Ramos (cell line): Measurements from ENCODE around the gene AICDA.
"Not testable (repeated sequence)": the region's sequence is repeated elsewhere in the genome, so short reads cannot be mapped to it uniquely, and the experiment has no call there.

Experiments used
- in situ Hi-C: fragments of 300-500 bp; cut with MboI; formaldehyde crosslinking; loops from one replicate; pipeline ENCODE4 v1.14.3; 2022; ENCODE audit warnings: low sequenced_read_pairs; ENCODE audit not compliant: unreplicated experiment

Gene AICDA

GRCh38 chr12:8612629-8613028 is at the start of gene AICDA:
AICDA (minus strand) TSS chr12:8612859; CDS start chr12:8612767, 92 bp downstream.
- in situ Hi-C loops: no loop called here

- in situ Hi-C loops: loop anchor here (10.0 kb wide), 1 partner anchor 383 kb away; no protein-coding TSS in a partner anchor
Measured at GRCh38 chr12:8661751-8662150, 49.1 kb upstream of the AICDA start.

DNA sequence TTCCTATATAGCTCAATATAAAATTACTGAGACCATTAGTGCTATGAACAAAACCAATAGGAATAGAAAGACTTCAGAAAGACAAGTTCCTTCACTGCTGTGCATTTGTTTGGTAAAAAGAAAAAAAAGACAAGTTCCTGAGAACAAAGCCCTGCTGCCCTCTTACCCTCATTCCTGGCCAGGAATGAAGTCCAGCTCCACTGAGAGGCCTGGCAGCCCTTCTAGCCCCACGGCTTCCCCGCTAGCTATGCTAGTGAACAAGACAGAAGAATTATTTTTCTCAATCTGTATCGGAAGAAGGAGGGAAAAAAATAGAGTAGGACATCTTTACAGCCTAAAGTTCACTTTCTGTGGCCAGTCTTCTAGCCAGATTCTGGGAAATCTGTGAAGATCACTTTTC is 48.4 kb upstream of the AICDA start:
- in situ Hi-C loops: loop anchor here (10.0 kb wide), 1 partner anchor 384 kb away; no protein-coding TSS in a partner anchor

DNA sequence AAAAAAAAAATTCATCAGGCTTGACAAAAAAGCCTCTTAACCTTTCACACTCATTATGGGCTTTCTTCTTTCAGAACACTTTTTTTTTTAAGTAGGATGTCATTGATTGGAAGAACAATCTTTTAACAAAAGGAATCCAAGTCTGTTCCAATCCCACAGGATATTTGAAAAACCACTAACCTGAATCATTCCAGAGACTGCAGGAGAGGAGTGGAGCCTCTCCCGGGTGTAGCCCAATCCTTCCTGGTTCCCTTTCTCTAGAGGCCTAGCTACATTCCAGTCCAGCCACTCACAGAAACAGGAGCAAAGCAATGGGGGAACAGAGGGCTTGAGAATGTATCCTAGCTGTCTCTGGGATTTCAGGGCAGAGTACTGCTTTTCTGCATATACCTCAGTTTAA is 45.7 kb upstream of the AICDA start:
- in situ Hi-C loops: no loop called here

DNA sequence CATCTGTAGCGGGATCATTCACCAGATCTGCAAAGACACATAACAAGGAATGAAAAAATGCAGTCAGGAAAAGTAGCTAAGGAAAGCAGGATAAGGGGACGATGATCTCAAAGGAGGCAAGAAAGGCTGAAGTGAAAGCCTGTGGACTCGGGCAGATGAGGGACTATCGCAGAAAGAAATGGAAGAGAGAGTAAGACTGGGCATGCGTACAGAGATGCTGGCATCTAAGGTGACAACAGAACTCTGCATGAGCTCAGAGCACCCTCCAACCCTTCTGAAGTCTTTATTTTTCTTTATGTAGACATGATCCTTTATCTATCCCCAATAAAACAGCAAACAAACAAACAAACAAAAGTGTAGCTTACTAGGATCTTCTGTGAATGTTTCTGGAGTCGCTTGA is 42.8 kb upstream of the AICDA start:
- in situ Hi-C loops: no loop called here

GRCh38 chr12:8648576-8649205 is 36.0 kb upstream of the AICDA start:
- in situ Hi-C loops: no loop called here

DNA sequence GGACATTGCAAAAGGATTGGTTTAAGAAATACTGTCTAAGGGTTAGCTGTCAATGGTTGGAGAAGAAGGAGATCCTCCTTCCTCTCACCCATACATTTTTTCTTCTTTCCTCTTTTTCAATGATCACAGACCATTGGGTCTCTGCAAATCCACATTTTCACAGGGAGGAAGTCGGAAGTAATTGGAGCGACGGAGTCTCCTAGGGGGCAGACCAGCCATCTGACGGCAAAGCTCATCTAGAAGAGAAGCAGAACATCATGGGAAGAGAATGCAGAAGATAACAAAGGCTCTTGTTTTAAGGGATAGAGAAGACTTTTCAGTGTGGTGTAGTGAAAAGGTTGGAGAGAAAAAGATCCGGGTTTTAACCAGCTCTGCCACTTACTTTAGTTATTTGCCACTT is 35.3 kb upstream of the AICDA start:
- in situ Hi-C loops: no loop called here

DNA sequence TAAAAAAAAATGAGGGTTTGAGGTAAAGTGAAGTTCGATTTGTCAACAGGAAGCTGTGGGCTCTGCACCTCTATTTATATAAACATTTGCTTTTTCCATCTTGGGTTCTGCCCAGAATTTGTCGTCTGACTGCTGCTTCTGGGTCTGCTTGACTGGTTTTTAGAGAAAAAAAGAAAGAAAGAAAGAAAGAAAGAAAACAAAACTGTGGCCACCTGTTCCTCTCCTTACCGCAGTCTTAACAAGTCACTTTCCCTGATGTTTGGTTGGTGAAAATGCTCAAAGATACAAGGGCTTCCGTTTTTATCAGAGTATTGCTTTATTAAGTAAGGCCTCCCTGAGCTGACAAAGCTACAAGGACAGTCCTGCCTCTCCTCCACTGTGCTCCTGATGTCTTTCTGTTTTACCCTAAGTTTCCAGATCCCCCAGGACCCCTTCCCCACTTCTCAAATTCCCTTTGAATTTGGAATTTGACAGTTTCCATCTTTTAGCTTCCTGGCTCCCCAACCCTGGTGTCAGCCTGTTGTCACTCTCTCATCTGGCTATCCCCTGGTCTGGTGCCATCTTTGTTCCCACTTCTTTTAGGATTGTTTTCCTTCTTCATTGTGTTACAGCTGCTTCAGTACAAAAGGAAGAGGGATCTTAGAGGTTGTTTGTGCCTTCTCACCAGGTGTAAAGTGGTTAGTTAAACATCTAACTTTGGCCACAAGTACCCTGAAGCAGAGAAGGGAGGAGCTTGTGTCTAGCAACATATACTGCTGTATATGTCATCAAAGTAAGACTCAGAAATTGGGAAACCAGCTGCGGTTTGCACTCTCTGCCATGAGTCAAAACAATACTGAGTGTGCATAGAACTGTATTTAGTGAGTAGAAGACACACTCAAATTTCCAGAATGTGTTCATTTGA is 31.9 kb upstream of the AICDA start:
- in situ Hi-C loops: no loop called here

GRCh38 chr12:8642775-8643174 is 30.1 kb upstream of the AICDA start:
- in situ Hi-C loops: no loop called here

DNA sequence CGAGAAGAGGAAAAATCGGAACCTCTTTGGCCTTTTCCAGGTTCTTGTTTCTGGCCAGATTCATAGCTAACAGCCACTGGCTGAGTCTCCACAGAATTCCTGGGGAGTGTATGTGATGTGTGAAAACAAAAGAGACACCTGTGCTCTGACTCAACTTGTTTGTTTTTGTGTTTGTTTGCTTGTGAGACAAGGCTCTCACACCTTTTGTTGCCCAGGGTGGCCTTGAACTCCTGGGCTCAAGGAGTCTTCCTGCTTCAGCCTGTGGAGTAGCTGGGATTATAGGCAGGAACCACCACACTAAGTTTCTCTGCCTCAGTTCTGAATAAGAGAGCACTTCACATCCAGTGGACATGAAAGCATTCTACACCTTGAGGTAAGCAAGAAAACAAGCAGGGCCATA is 27.3 kb upstream of the AICDA start:
- in situ Hi-C loops: no loop called here

DNA sequence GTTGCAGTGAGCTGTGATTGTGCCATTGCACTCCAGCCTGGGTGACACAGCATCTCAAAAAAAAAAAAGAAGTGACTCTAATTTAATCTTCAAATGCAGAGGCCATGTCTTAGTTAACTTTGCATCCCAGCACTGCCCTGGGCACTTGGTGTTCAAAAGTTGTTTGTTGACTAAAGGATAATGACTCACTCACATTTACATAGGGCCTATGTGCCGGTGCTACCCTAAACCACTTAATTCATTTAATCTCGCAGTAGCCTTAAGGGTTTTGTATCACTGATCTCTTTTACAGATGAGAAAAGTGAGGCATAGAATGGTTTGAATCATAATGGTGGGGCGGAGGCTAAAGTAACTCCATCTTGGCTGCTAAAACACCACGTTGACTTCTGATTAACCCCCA is 26.3 kb upstream of the AICDA start:
- in situ Hi-C loops: no loop called here

DNA sequence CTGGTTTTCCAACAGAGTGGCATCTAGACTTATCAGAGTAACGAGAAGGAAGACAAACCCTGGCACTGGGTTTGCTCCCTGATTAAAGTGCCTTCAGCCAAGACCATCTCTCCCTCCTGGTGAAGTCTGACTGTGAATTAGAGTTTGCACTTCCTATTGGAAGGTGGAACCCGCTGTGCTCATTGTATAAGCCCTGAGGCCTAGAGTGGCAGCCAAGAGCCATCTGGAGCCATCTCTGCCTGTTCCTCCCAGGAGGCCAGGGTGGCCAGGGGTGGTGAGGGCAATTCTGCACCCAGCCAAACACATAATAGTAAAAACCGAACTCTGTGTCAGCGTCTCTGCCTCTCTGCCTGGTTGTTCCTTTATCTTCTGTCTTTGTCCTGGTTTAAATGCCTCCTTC is 25.0 kb upstream of the AICDA start:
- in situ Hi-C loops: no loop called here

DNA sequence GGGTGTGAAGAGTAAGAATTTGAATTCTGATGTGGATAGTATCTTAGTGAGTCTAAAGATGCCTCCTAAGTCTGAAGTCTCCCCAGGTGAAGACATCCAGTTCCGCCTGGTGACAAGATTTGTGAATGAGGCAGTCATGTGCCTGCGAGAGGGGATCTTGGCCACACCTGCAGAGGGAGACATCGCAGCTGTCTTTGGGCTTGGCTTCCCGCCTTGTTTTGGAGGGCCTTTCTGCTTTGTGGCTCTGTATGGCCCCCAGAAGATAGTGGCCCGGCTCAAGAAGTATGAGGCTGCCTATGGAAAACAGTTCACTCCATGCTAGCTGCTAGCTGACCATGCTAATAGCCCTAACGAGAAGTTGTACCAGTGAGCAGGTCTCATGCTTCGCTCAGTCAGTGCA is 24.6 kb upstream of the AICDA start:
- in situ Hi-C loops: no loop called here

DNA sequence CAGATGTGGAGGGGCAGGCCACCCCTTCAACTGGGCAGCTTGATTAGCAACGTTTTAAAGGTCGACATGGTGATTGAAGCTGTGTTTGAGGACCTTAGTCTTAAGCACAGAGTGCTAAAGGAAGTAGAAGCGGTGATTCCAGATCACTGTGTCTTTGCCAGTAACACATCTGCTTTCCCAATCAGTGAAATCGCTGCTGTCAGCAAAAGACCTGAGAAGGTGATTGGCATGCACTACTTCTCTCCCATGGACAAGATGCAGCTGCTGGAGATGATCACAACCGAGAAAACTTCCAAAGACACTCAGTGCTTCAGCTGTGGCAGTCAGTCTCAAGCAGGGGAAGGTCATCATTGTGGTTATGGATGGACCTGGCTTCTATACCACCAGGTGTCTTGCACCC is 23.9 kb upstream of the AICDA start:
- in situ Hi-C loops: no loop called here

DNA sequence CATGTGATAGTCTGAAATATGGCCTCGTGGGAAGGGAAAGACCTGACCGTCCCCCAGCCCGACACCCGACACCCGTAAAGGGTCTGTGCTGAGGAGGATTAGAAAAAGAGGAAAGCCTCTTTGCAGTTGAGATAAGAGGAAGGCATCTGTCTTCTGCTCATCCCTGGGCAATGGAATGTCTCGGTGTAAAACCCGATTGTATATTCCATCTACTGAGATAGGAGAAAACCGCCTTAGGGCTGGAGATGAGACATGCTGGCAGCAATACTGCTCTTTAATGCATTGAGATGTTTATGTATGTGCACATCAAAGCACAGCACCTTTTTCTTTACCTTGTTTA is 23.3 kb upstream of the AICDA start:
- in situ Hi-C loops: not testable (repeated sequence)

DNA sequence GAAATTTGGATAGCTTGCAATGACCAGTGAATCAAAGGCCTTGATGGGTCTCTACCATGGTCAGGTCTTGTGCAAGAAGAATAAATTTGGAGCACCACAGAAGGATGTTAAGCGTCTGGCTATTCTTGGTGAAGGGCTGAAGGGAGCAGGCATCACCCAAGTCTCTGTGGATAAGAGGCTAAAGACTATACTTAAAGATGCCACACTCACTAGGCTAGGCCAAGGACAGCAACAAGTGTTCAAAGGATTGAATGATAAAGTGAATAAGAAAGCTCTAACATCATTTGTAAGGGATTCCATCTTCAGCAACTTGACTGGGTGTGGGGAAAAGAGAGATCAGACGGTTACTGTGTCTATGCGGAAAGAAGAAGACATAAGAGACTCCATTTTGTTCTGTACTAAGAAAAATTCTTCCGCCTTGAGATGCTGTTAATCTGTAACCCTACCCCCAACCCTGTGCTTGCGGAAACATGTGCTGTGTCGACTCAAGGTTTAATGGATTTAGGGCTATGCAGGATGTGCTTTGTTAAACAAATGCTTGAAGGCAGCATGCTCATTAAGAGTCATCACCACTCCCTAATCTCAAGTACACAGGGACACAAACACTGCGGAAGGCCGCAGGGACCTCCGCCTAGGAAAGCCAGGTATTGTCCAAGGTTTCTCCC is 22.8 kb upstream of the AICDA start:
- in situ Hi-C loops: not testable (repeated sequence)

DNA sequence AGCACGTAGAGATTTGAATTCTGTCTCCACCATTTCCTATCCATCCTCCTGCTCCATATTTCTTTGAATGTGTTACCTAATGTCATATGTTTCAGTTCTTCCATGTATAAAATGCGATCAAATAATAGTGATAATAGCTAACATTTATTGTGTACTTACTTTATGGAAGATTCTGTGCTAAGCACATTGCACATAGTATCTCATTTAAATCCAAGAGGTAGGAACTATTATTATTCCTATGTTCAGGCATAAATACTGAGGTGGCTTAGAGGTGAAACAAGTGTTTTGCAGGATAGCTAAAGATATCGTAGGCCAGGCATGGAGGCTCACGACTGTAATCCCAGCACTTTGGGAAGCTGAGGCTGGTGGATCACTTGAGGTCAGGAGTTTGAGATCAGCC is 17.5 kb upstream of the AICDA start:
- in situ Hi-C loops: no loop called here

- in situ Hi-C loops: no loop called here
Measured at GRCh38 chr12:8629486-8630033, 16.9 kb upstream of the AICDA start.

- in situ Hi-C loops: no loop called here
Measured at GRCh38 chr12:8628731-8629130, 16.1 kb upstream of the AICDA start.

GRCh38 chr12:8624750-8625149 is 12.1 kb upstream of the AICDA start:
- in situ Hi-C loops: not testable (repeated sequence)

GRCh38 chr12:8622646-8623045 is 10.0 kb upstream of the AICDA start:
- in situ Hi-C loops: no loop called here
